Hematopoietic multipotent progenitor cell (in vitro differentiated cells): ENCODE results near the gene MUTYH. TPM values are rescaled to one million over a fixed set of nuclear protein-coding genes. Genes with fewer than 3 reads are reported as not detected.
"Not testable (repeated sequence)": the region's sequence is repeated elsewhere in the genome, so short reads cannot be mapped to it uniquely, and the experiment has no call there.

Experiments
- DNase-seq, 3 donors: peaks; one replicate each; pipeline ENCODE4 v3.0.0-alpha.2; 2011 to 2015; ENCODE audit warnings: low read depth in 2 of 3, low spot score in 2 of 3
- total RNA-seq: library from RNA; depleted of rRNA; stranded (reverse); fragments of >200 nt; gene quantifications from one replicate; pipeline ENCODE4 v1.2.3, GENCODE V29; 2012

The MUTYH gene
- 66.0 TPM for total RNA-seq

DNA sequence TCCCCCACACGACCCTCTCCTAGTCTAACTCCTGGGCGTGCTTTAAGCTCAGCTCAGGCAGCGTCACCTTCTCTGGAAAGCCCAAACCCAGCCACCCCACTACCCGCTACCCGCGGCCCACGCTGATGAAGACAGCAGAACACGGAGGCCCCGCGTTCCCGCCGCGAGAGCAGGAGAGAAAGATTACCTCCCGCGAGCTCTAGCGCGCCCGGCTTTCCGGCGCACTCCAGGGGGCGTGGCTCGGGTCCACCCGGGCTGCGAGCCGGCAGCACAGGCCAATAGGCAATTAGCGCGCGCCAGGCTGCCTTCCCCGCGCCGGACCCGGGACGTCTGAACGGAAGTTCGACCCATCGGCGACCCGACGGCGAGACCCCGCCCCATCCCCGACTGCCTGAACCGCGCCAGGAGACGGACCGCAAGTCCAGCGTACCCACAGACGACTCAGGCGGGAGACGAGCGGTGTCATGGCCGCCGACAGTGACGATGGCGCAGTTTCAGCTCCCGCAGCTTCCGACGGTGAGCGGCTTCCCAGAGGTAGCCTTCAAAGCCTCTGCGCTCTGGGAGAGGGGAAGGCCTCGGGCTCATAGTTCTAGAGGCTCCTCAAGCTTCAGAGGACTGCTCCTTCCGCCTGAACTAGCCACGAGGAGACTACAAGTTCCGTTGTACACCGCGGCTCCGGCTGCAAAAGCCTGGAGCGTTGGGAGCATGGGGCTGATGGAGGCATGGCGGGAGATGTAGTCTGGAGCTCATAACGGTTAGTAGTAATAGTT lies at the start of gene MUTYH, which contains the start of gene TOE1:
Gene MUTYH, minus strand, starts transcription at position 652 of the 770 bp plus-strand sequence. CDS start 5,935 bp downstream, outside the sequence.
Gene TOE1, plus strand, starts transcription at position 382 of the 770 bp plus-strand sequence. Its CDS starts 83 bp downstream, at position 465.
- DNase-seq: peak; percentile 81 to 93 (median 90)

DNA sequence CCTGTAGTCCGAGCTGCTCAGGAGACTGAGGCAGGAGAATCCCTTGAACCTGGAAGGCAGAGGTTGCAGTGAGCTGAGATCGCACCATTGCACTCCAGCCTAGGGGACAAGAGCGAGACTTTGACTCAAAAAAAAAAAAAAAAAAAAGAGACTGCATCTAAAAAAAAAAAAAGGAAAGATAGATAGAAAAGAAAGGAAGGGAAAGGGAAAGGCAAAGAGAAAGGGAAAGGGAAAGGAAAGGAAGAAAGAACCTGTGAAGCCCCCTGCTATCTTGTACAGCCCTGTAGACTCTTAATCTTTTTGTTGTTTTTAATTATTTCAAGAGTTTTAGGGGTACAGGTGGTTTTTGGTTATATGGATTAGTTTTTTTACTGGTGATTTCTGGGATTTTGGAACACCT lies 46.0 kb upstream of the MUTYH start:
- no peak for DNase-seq

DNA sequence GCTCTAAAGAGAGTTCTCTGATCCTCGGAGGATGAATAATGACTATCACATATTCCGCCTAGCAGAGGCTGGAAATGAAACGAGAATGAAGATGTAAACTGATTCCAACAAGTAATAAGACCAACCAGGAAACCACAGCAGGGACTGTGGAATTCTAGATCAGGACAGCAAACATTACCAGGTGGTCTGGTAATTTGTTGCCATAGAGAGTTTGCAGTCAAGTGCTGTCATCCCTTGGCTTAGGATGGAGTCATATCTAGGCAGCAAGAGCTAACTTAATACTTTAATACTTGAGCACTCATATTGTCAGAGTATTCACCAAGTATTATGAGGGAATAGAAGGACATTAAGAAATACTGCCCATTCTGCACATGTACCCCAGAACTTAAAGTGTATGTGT lies 45.1 kb upstream of the MUTYH start:
- DNase-seq: no peak

DNA sequence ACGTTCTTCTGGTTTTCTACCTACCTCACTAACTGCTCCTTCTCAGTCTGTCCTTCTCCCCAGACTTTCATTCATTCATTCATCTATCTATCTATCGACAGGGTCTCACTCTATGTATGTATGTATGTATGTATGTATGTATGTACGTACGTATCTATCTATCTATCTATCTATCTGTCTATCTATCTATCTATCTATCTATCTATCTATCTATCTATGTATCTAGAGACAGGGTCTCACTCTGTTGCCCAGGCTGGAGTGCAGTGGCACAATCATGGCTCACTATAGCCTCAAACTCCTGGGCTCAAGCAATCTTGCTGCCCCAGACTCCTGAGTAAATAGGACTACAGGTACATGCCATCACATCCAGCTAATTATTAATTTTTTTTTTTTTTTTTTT lies 44.0 kb upstream of the MUTYH start:
- not testable (repeated sequence) for DNase-seq

DNA sequence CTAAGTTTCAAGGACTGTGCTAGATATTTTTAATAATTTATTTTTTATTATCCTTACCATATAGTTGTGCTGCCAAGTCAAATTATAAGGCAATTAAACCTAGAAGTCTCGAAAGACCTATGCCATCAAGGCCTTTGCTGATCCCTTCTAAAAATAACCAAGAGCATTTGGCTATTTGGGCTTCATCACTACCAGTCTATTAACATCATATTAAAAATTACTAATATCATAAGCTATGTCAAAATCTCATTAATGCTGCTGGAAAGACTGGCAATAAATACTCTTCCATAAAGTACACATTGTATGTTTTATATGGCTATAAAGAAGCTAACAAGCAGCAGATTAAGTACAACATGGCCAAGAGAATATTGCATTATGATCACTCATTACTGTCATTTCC lies 43.0 kb upstream of the MUTYH start:
- no peak for DNase-seq

DNA sequence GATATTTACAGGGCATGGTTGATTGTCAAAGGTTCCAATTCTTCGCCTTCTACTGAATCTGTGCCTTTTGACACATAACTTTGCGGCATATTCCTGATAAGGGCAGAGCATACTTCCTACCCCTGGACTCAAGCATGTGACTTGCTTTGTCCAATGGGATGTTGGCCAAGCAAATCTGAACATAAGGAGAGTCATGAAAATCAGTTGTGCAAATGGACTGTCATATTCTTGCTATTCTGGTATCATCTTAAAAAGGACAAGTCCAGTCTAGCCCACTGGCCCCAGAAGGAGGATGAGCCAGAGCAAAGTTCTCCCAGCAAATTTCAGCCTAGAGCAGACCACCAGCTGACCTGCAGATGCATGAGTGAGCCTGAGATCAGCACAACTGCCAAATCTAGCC lies 41.0 kb upstream of the MUTYH start:
- no peak for DNase-seq

DNA sequence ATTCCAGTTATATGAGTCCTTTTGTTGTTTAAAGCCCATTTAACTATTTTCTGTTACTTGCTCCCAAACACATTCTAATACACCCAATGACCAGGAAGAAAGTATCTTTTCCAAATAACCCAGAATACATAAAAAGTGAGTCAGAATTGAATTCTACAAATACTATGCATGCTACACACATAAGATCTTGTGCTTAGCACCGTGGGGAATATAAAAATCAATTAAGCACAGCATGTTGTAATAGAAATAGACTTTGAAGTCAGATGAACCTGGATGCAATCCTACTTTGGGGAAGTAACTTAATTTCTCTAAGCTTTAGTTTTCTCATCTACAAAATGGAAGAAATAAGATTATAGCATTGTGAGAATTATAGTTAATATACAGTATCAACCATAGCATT lies 40.5 kb upstream of the MUTYH start:
- DNase-seq: no peak

DNA sequence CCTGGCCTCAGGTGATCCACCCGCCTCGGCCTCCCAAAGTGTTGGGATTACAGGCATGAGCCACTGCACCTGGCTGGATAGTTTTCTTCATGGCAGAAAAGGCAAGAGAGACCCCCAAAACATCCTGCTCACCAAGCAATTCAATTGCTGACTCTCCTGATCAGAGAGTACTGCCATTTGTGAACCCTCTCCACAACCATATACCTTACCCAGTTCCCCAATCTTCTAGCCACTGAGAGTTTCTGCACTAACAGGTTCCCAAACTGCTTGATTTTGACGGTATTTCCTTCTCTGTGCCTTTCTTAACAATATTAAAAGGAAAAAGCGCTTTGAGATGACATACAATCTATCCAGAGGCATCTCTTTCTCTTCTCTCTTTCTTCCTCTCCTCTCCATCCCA lies 39.9 kb upstream of the MUTYH start:
- DNase-seq: no peak

DNA sequence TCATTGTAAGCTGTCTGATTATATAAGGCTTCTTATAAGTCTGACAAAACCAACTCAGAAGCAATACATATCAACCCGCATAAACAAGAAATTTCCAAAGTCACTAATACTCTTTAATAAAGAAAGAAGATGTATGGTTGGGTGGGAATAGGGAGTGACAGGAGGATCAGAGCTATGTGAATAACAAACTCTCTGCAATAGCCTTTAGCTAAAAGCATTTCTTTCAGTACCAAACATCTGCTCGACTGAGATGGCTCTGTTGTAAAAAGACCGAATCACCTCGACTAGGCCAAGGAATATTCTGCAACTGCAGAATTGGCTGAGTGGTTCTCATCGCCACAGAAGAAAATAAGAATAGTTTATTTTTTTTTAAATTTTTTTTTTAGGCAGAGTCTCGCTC lies 39.3 kb upstream of the MUTYH start:
- no peak for DNase-seq

DNA sequence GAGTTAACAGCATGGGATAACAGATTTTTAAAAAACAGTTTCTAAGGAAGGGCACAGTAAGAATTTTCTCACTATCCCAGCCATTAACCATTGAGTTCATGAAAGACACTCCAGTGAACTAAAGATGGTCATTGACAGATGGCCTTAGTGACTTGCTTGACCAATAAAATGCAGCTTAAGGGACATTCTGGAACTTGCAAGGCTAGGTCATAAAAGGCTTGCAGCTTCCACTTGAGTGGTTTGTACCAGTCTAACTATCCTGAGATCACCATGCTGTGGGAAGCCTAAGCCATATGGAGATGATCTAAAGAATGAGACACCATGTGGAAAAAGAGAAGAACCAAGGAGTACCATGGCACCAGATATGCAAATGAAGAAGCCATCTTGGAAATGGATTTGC lies 37.9 kb upstream of the MUTYH start:
- no peak for DNase-seq

DNA sequence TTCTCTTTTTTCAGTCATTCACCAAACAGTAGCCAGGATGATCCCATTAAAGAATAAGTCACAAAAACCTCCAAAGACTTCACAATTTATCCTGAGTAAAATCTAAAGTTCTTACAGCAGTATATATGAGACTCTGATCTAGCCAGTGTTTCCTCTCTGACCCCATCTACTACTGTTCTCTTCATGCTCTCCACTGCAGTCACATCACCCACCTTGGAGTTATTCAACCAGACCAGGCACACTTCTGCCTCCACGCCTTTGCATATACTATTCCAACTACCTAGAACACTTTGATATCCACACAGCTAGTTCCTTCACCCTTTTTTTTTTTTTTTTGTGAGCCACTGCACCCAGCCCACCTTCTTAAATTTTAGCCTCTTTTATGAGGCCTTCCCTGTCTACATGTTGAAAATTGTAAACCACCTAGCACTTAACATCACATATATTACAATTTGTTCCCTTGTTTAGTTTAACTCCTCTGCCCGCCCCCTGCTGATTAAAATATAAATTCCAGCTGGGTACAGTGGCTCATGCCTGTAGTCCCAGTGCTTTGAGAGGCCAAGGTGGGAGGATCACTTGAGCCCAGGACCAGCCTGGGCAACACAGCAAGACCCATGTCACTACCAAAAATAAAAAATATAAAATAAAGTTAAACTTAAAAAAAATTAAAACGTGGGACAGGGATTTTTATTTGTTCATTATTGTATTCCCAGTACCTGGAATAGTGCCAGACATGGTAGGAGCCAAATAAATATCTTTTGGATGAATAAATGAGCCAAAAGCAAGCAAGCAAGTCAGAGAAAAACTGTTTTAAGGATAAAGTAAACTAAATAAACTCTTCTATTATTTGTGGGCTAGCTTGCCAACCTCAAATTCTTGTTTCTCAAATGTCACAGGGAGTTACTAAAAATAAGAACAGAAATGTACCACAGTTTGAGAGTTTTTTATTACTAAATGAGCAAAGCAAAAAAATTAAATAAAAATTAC lies 35.2 kb upstream of the MUTYH start:
- DNase-seq: peak in 1 of 3 donors; percentile 9

DNA sequence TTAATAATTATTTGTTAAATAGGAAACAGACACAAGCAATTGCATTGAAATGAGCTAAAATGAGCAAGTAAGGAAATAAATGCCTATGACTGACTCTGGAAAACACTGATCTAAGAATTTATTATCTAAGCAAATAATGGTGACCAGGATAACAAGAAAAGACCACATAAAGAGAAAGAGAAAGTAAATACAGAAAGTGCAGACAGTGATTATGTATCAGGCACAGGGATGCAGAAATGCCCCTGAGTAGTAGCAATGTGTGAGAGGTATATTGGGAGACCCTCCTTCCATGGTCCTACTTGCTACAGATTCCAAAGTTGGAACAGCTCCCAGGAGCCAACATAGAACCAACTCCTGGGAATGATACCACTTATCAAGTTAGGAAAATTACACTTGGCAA lies 33.3 kb upstream of the MUTYH start:
- peak in 1 of 3 donors; percentile 4 for DNase-seq

DNA sequence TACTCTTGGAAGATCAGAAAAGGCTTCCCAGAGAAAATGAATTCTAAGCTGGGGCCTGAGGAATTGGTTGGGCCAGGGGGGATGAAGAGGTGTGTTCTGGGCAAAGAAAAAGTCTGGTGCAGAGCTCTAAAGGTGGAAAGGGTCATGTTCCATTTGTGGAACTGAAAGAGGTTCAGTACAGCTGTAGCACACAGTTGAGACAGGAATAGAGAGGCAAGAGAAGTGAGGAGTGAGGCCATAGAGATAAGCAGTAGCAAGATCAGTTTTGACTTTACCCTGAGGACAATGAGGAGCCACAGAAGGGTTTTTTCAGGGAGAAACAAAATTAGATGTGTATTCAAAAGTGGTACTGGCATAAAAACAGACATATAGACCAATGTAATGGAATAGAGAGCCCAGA lies 30.3 kb upstream of the MUTYH start:
- no peak for DNase-seq

DNA sequence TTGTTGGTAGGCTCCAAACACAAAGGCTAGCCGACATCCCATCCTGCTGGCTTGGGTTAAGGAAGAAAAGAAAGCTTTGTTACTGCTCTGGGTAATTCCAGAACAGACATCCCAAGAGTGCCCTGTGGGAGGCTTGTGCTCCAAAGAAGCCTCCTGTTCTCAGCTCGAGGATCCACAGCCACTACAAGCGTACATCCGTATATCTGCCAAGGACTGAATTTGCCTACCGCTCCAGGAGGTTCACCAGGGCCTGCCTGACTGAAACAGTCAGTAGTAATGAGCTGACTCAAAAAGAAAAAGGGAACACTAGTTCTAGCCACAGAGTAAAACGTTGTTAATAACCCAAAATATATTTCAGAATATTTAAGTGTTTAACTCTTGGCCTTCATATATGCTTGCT lies 24.8 kb upstream of the MUTYH start:
- DNase-seq: no peak

DNA sequence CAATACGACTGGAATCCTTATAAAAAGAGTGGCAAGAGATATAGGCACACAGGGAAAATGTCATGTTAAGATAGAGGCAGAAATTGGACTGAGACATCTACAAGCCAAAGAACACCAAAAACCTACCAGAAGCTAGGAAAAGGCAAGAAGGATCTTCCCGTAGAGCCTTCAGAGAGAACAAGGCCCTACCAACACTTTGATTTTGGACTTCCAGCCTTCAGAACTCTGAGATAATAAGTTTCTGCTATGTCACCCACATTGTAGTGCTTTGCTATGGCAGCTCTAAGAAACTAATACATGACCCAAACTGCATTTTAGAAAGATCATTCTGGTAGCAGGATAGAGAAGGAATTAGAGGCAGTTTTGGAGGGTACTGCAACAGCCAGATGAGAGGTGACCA lies 24.1 kb upstream of the MUTYH start:
- DNase-seq: no peak

DNA sequence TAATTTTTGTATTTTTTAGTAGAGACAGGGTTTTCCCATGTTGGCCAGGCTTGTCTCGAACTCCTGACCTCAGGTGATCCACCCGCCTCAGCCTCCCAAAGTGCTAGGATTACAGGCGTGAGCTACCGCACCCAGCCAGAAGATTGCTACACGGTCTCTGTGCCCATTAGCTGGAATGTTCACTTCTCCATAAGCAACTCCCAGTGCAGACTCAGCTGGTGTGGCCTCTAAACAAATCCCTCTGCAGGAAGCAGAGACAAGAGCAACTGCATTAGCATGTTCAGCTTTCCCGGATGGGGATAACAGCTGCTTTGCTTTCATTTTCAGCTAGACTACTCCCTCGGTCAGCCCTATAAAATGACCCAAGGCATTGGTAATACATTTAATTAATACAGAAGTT lies 20.7 kb upstream of the MUTYH start:
- DNase-seq: not testable (repeated sequence)

DNA sequence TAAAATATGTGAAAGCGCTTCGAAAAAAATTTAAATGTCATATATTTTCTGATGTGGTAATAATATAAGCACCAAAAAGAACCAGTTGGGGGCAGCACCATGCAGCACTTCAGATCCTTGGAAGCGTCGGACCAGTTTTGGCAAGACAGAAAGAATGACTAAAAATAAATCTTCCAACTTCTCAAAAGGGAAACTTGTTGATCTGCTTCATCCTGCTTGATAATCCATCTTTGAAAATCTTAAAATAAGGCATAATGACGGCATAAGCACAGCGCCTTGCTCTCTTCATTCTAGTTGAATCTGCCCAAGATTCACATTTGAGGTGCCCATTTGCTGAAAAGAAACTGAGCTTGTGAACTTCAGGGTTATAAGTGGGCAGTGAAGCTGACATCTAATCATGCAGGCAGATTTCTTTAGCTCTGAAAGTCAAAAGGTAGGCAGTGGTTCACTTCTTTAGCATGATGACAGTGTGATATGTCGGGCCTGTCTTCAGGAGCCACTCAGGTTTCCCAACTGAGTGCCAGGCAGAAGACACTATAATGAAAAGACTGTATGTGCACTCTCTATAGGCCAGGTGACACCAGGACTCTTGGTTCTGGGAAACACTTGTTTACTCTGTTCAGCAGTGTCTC lies 19.8 kb upstream of the MUTYH start:
- peak in 2 of 3 donors; percentile 66 to 84 for DNase-seq

DNA sequence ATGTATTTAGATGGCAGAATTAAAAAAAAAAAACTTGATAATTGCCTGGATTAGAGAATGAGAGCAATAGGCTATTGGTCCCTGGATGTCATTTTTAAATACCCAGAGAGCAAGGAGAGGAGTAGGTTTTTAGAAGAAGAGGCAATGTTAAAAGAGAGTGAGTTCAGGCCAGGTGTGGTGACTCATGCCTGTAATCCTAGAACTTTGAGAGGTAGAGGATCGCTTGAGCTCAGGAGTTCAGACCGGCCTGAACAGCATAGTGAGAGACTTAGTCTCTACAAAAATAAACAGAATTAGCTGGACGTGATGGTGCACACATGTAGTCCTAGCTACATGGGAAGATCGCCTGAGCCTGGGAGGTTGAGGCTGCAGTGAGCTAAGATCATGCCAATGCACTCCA lies 15.9 kb upstream of the MUTYH start:
- DNase-seq: no peak

DNA sequence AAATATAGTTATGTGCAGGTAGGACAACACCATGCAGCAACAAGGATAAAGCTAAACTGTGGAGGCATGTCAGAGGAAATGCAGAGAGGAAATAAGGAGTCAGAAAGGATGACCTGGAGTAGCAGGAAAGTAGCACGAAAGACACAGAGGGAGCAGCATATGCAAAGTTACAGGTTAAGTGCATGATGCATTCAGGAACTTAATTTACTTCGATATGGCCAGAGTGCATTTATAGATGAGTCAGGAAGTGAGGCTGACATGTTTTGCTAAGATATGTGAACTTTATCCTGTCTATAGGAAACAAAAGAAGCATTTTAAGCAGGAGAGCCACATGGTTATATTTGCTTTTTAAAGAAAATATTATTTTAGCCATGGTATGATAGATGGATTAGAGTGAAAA lies 15.4 kb upstream of the MUTYH start:
- DNase-seq: no peak

DNA sequence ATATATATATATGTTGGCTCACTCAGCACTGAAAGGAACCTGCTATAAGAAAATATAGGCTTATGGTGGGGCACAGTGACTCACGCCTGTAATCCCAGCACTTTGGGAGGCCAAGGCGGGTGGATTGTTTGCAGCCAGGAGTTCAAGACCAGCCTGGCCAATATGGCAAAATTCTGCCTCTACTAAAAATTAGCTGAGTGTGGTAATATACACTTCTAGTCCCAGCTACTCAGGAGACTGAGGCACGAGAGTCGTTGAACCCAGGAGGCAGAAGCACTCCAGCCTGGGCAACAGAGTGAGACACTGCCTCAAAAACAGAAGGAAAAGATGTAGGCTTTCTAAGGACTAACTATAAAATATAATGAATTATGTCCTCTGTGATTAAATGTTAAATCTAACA lies 14.6 kb upstream of the MUTYH start:
- DNase-seq: no peak

DNA sequence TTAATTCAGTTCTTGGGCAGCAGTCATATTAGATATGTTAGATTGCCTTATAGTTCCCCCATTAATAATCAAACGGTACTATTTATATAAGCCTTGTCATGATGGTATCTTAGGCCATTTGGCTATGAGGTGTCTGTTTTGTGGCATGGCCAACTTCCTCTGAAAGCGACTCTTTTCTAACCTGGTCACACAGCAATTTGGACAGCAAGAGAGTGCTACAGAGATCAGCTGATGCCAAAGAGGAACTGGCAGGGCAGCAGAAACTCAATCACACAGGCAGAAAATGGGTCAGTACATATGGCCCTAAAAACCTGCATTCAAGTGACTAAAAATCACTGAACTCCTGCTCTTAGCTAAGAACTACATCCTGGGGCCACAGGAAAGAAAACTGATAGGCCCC lies 13.4 kb upstream of the MUTYH start:
- no peak for DNase-seq
